ENCODE measurements around the gene AQP3.
"Not testable (repeated sequence)": the region's sequence is repeated elsewhere in the genome, so short reads cannot be mapped to it uniquely, and the experiment has no call there.

The AQP3 gene

GRCh38 chr9:33463151-33463550, 15.8 kb upstream of the AQP3 start:
- no peak for DNase-seq (ENCODE audit: low read depth in 2 of 2)

GRCh38 chr9:33461492-33461891, 14.1 kb upstream of the AQP3 start:
- no peak for TF ChIP-seq CTCF (IDR thresholded peaks at IDR 0.05; ENCODE audit: low read depth, low read length)
- no peak overlapping the region for H3K4me3 ChIP-seq (replicated peaks in 1 of 2; ENCODE audit: low read depth in 2 of 2, low read length in 2 of 2)
- DNase-seq (ENCODE audit: low read depth in 2 of 2) = no peak

More at GRCh38 chr9:33463151-33463550, 15.8 kb upstream of the AQP3 start:
- H3K4me3 ChIP-seq (replicated peaks in 1 of 2; ENCODE audit: low read depth in 2 of 2, low read length in 2 of 2) = no peak overlapping the region
- no peak for TF ChIP-seq CTCF (IDR thresholded peaks at IDR 0.05; ENCODE audit: low read depth, low read length)

- no peak for TF ChIP-seq CTCF (IDR thresholded peaks at IDR 0.05; ENCODE audit: low read depth, low read length)
- DNase-seq (ENCODE audit: low read depth in 2 of 2) = no peak
- H3K4me3 ChIP-seq (replicated peaks in 1 of 2; ENCODE audit: low read depth in 2 of 2, low read length in 2 of 2) = no peak overlapping the region
Observed at GRCh38 chr9:33460854-33461253, 13.5 kb upstream of the AQP3 start.

GRCh38 chr9:33459115-33459514, 11.7 kb upstream of the AQP3 start:
- H3K4me3 ChIP-seq (replicated peaks in 1 of 2; ENCODE audit: low read depth in 2 of 2, low read length in 2 of 2) = no peak overlapping the region
- no peak for TF ChIP-seq CTCF (IDR thresholded peaks at IDR 0.05; ENCODE audit: low read depth, low read length)
- DNase-seq (ENCODE audit: low read depth in 2 of 2) = no peak

GRCh38 chr9:33458444-33458843, 11.1 kb upstream of the AQP3 start:
- DNase-seq (ENCODE audit: low read depth in 2 of 2) = no peak
- TF ChIP-seq CTCF (IDR thresholded peaks at IDR 0.05; ENCODE audit: low read depth, low read length) = no peak
- no peak overlapping the region for H3K4me3 ChIP-seq (replicated peaks in 1 of 2; ENCODE audit: low read depth in 2 of 2, low read length in 2 of 2)

- H3K4me3 ChIP-seq (replicated peaks in 1 of 2; ENCODE audit: low read depth in 2 of 2, low read length in 2 of 2) = no peak overlapping the region
- DNase-seq (ENCODE audit: low read depth in 2 of 2) = no peak
- TF ChIP-seq CTCF (IDR thresholded peaks at IDR 0.05; ENCODE audit: low read depth, low read length) = no peak
Observed at GRCh38 chr9:33455945-33456344, 8.6 kb upstream of the AQP3 start.

- not testable (repeated sequence) for H3K4me3 ChIP-seq (replicated peaks in 1 of 2; ENCODE audit: low read depth in 2 of 2, low read length in 2 of 2); DNase-seq (ENCODE audit: low read depth in 2 of 2)
Observed at GRCh38 chr9:33455456-33455855, 8.1 kb upstream of the AQP3 start.

GRCh38 chr9:33454661-33455026, 7.3 kb upstream of the AQP3 start:
- not testable (repeated sequence) for DNase-seq (ENCODE audit: low read depth in 2 of 2); H3K4me3 ChIP-seq (replicated peaks in 1 of 2; ENCODE audit: low read depth in 2 of 2, low read length in 2 of 2)

Data from cardiac fibroblast (primary cell).